Thoracic aorta (tissue), 2 donors: ENCODE measurements around the gene DPF3. TPM values are rescaled to one million over a fixed set of nuclear protein-coding genes. Genes with fewer than 3 reads are reported as not detected.

ENCODE experiments used
- ATAC-seq: fragments of 150-250 bp; one replicate; pipeline ENCODE4 v1.8.0; 2017; ENCODE audit warnings: low read depth; ENCODE audit not compliant: insufficient number of reproducible peaks, low FRiP score
- DNase-seq: peaks from one replicate; pipeline ENCODE4 v3.0.0-alpha.2; 2020; ENCODE audit warnings: low spot score
- H3K27ac ChIP-seq, 2 donors: fragments of 200-600 bp; sonication (generic); 1 replicate in 1 of 2; 2 replicates in 1 of 2; pipeline ENCODE4 v1.5.1; 2016; ENCODE audit warnings: mild to moderate bottlenecking in 2 of 2, moderate library complexity in 2 of 2
- H3K27me3 ChIP-seq: fragments of 200-600 bp; sonication (generic); replicated peaks from 2 replicates; pipeline ENCODE4 v1.6.0; 2016; ENCODE audit warnings: mild to moderate bottlenecking; ENCODE audit not compliant: insufficient read depth
- H3K36me3 ChIP-seq: fragments of 200-600 bp; sonication (generic); one replicate; pipeline ENCODE4 v1.5.1; 2016
- H3K4me1 ChIP-seq, 2 donors: fragments of 200-600 bp; sonication (generic); 1 replicate in 1 of 2; 2 replicates in 1 of 2; pipeline versions ENCODE4 v1.5.1 to v1.6.0; 2016; ENCODE audit warnings: low read depth in 2 of 2, mild to moderate bottlenecking in 1 of 2; ENCODE audit not compliant: control insufficient read depth in 1 of 2
- H3K4me3 ChIP-seq: fragments of 200-600 bp; sonication (generic); 2 replicates; pipeline ENCODE4 v1.5.1; 2016; ENCODE audit warnings: mild to moderate bottlenecking
- H3K9me3 ChIP-seq: fragments of 200-600 bp; sonication (generic); 2 replicates; pipeline ENCODE4 v1.5.1; 2016
- total RNA-seq, 2 donors: library from RNA; depleted of rRNA; stranded (reverse); fragments of >200 nt; gene quantifications; one replicate each; pipeline versions ENCODE4 v1.1.0 to v1.2.3, GENCODE V29; 2016
- TF ChIP-seq, protein P1 (sequence below): fragments of 200-600 bp; sonication (generic); IDR thresholded peaks from one replicate; pipeline ENCODE4 v1.5.1; 2019; ENCODE audit warnings: antibody characterized with exemption

DPF3 gene
- total RNA-seq, 2 donors from 2014 or later = 2.2 to 8.9 TPM

- DNase-seq (no peak), ATAC-seq (no peak)
- TF ChIP-seq, protein P1, sequence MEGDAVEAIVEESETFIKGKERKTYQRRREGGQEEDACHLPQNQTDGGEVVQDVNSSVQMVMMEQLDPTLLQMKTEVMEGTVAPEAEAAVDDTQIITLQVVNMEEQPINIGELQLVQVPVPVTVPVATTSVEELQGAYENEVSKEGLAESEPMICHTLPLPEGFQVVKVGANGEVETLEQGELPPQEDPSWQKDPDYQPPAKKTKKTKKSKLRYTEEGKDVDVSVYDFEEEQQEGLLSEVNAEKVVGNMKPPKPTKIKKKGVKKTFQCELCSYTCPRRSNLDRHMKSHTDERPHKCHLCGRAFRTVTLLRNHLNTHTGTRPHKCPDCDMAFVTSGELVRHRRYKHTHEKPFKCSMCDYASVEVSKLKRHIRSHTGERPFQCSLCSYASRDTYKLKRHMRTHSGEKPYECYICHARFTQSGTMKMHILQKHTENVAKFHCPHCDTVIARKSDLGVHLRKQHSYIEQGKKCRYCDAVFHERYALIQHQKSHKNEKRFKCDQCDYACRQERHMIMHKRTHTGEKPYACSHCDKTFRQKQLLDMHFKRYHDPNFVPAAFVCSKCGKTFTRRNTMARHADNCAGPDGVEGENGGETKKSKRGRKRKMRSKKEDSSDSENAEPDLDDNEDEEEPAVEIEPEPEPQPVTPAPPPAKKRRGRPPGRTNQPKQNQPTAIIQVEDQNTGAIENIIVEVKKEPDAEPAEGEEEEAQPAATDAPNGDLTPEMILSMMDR = no peak
- H3K4me3 ChIP-seq = no peak overlapping the region
- H3K27me3 ChIP-seq = no peaks in the 10 kb centered on the region
- H3K36me3 ChIP-seq = no peaks in the 10 kb centered on the region
- H3K27ac ChIP-seq = no peak overlapping the region
- H3K4me1 ChIP-seq = peaks cover 0 to 14% of the 10 kb centered on the region in 2 donors
- no peaks in the 10 kb centered on the region for H3K9me3 ChIP-seq
These were observed 42.3 kb downstream of the DPF3 start for GRCh38 chr14:72851635-72852034.

- no peak overlapping the region for H3K4me3 ChIP-seq
- H3K27me3 ChIP-seq = no peaks in the 10 kb centered on the region
- no peaks in the 10 kb centered on the region for H3K9me3 ChIP-seq
- DNase-seq (no peak), ATAC-seq (no peak)
- H3K27ac ChIP-seq = no peak overlapping the region
- TF ChIP-seq, protein P1 = no peak
- H3K36me3 ChIP-seq = no peaks in the 10 kb centered on the region
- H3K4me1 ChIP-seq = peaks cover 0 to 14% of the 10 kb centered on the region in 2 donors
These were observed 43.5 kb downstream of the DPF3 start for GRCh38 chr14:72850360-72850759.

DNA sequence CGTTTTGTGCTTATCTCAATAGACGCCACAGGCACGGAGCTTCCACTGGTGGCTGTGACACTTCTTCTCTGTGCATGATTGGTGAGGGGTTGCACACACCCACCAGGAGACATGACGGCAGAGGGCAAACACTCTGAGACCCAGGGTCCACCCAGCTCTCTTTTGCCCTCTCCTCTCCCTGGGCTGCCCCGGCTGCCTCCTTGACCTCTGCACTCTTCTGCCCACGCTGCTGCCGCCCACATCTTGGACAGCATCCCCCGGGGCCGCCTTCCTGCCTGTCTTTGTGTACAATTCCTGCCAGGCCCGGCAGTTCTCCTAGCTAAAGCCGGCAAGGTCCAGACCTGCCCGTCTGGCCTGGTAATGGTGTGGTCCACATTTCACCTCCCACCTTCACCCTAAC, 44.7 kb downstream of the DPF3 start:
- no peak for ATAC-seq

GRCh38 chr14:72847721-72848120, 46.2 kb downstream of the DPF3 start:
- no peak overlapping the region for H3K27ac ChIP-seq
- H3K36me3 ChIP-seq = no peaks in the 10 kb centered on the region
- no peak for ATAC-seq
- no peak overlapping the region for H3K4me3 ChIP-seq
- H3K9me3 ChIP-seq = no peaks in the 10 kb centered on the region
- no peaks in the 10 kb centered on the region for H3K4me1 ChIP-seq
- H3K27me3 ChIP-seq = no peaks in the 10 kb centered on the region
- DNase-seq = no peak
- TF ChIP-seq, protein P1 = no peak

More for the DNA sequence above, 44.7 kb downstream of the DPF3 start:
- no peak for DNase-seq
- H3K4me1 ChIP-seq = peaks cover 0 to 3% of the 10 kb centered on the region in 2 donors
- H3K36me3 ChIP-seq = no peaks in the 10 kb centered on the region
- no peaks in the 10 kb centered on the region for H3K9me3 ChIP-seq
- TF ChIP-seq, protein P1 = no peak
- H3K4me3 ChIP-seq = no peak overlapping the region
- H3K27me3 ChIP-seq = no peaks in the 10 kb centered on the region
- H3K27ac ChIP-seq = no peak overlapping the region

DNA sequence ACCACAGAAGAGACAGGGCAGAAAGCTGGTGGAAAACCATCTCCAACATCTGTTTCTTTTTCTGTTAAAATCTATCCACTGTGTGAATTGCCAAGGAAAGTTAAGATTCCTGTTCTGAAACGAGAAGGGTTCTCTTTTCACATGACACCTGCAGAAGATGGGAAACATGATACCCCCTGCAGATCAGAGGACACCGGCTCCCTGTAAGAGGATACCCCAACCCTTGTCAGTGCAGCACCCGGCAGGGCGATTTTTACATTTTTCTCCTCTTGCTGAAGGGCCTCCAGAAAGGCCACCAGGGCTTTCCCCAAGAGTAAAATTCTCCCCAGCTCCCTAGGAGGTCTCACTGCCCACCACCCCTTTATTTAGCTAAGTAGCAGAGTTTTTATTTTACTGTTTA, 48.2 kb downstream of the DPF3 start:
- ATAC-seq (no peak), DNase-seq (no peak)
- Histone ChIP-seq H3K36me3 (no peaks in the 10 kb centered on the region), H3K4me3 (no peak overlapping the region), H3K4me1 (no peaks in the 10 kb centered on the region), H3K9me3 (no peaks in the 10 kb centered on the region), H3K27ac (no peak overlapping the region), H3K27me3 (no peaks in the 10 kb centered on the region)
- TF ChIP-seq, protein P1 = no peak
